Esophagus squamous epithelium (tissue), 5 donors: Measurements from ENCODE around the gene GPATCH11. TPM values are rescaled to one million over a fixed set of nuclear protein-coding genes. Genes with fewer than 3 reads are reported as not detected.

ENCODE experiments used
- DNase-seq: peaks from one replicate; lab custom pipeline; 2025; lab: John Stamatoyannopoulos, UW
- H3K27ac ChIP-seq, 4 donors: fragments of 200-600 bp; sonication (generic); one replicate each; pipeline ENCODE4 v1.5.1; 2016 to 2019; ENCODE audit warnings: mild to moderate bottlenecking in 1 of 4
- H3K27me3 ChIP-seq, 4 donors: fragments of 200-600 bp; sonication (generic); 1 replicate in 3 of 4; 2 replicates in 1 of 4; pipeline versions ENCODE4 v1.5.1 to v1.6.0; 2017 to 2021; ENCODE audit warnings: antibody characterized with exemption in 1 of 4
- H3K36me3 ChIP-seq, 3 donors: fragments of 200-600 bp; sonication (generic); one replicate each; pipeline ENCODE4 v1.5.1; 2016 to 2019
- H3K4me1 ChIP-seq, 3 donors: fragments of 200-600 bp; sonication (generic); one replicate each; pipeline ENCODE4 v1.5.1; 2017 to 2019
- H3K4me3 ChIP-seq, 4 donors: fragments of 200-600 bp; sonication (generic); 1 replicate in 3 of 4; 2 replicates in 1 of 4; pipeline ENCODE4 v1.5.1; 2016 to 2019; ENCODE audit warnings: mild to moderate bottlenecking in 2 of 4, moderate library complexity in 1 of 4
- H3K9me3 ChIP-seq, 3 donors: fragments of 200-600 bp; sonication (generic); one replicate each; pipeline ENCODE4 v1.5.1; 2016 to 2019
- POLR2A ChIP-seq, 4 donors: fragments of 450-650 bp; IDR thresholded peaks; one replicate each; pipeline ENCODE4 v1.6.1; 2017; ENCODE audit warnings: antibody characterized with exemption in 4 of 4, mild to moderate bottlenecking in 4 of 4, moderate library complexity in 3 of 4
- WGBS, 2 donors: methylation state at CpG; one replicate each; pipeline ENCODE4 v1.1.5; 2018; 5-methylcytosine and 5-hydroxymethylcytosine counted together
- intact Hi-C: fragments of 100-400 bp; cut with DNase I; formaldehyde crosslinking; loops from one replicate; pipeline ENCODE4 v1.15.0; 2022
- total RNA-seq, 4 donors: library from RNA; depleted of rRNA; stranded (reverse); fragments of >200 nt; gene quantifications; one replicate each; pipeline ENCODE4 v1.1.0, GENCODE V29; 2016
- TF ChIP-seq, protein P1 (sequence below), 6 experiments: fragments of 450-650 bp in 4 of 6; fragments of 200-600 bp in 2 of 6; sonication (generic) in 2 of 6; IDR thresholded peaks; one replicate each; pipeline ENCODE4 v1.5.1; 2016 to 2019; ENCODE audit warnings: antibody characterized with exemption in 6 of 6, mild to moderate bottlenecking in 4 of 6, moderate library complexity in 4 of 6
- donor health status: DM: yes; HTN: yes; CAD: no.

Gene GPATCH11
- total RNA-seq, 4 donors from 2014 or later: 2.7 to 6.8 (median 5.9) TPM

DNA sequence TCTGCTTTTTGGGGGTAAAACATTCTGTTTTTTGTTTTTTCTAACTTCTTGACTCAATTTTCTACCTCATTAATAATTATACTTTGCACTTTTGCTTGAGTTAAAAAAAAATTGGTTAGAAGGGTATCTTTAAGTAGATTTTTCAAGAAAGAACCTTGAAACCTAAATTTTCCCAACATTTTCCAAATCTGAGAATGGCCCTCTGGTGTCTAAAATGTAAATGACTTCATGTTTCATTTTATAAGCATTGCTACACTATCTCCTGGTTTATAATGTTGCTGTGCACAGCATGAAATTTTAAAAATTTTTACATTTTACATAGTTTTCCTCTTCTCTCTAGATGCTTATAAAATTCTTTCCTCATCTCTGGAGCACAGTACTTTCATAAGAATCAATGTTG lies 58.2 kb downstream of the GPATCH11 start:
- no peaks in the 10 kb centered on the region for H3K9me3 ChIP-seq
- DNase-seq: no peak
- H3K27ac ChIP-seq: no peak overlapping the region
- intact Hi-C loops: no loop called here
- no peak for TF ChIP-seq POLR2A (IDR thresholded peaks at IDR 0.05)
- TF ChIP-seq, protein P1, sequence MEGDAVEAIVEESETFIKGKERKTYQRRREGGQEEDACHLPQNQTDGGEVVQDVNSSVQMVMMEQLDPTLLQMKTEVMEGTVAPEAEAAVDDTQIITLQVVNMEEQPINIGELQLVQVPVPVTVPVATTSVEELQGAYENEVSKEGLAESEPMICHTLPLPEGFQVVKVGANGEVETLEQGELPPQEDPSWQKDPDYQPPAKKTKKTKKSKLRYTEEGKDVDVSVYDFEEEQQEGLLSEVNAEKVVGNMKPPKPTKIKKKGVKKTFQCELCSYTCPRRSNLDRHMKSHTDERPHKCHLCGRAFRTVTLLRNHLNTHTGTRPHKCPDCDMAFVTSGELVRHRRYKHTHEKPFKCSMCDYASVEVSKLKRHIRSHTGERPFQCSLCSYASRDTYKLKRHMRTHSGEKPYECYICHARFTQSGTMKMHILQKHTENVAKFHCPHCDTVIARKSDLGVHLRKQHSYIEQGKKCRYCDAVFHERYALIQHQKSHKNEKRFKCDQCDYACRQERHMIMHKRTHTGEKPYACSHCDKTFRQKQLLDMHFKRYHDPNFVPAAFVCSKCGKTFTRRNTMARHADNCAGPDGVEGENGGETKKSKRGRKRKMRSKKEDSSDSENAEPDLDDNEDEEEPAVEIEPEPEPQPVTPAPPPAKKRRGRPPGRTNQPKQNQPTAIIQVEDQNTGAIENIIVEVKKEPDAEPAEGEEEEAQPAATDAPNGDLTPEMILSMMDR (IDR thresholded peaks at IDR 0.05): no peak
- H3K36me3 ChIP-seq: peaks cover 0 to 99% (median 24%) of the 10 kb centered on the region in 3 donors
- no peak overlapping the region for H3K4me3 ChIP-seq
- no peaks in the 10 kb centered on the region for H3K27me3 ChIP-seq
- H3K4me1 ChIP-seq: no peaks in the 10 kb centered on the region

DNA sequence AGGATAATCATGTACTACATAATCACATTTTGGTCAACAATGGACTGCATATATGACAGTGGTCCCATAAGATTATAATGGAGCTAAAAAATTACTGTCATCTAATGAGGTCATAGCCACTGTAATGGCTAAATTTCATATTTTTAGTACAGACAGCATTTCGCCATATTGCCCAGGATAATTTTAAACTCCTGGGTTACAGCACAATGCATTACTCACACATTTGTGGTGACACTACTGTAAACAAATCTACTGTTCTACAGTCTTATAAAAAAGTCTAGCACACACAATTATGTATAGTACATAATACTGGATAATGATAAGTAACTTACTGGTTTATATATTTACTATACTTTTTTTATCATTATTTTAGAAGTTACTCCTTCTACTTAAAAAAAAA lies 59.7 kb downstream of the GPATCH11 start:
- no peak for TF ChIP-seq POLR2A (IDR thresholded peaks at IDR 0.05)
- TF ChIP-seq, protein P1 (IDR thresholded peaks at IDR 0.05): no peak
- Histone ChIP-seq H3K4me3 (no peak overlapping the region), H3K36me3 (peaks cover 0 to 99% (median 18%) of the 10 kb centered on the region in 3 donors), H3K27ac (no peak overlapping the region), H3K27me3 (no peaks in the 10 kb centered on the region), H3K4me1 (peaks cover 0 to 10% (median 0%) of the 10 kb centered on the region in 3 donors), H3K9me3 (no peaks in the 10 kb centered on the region)
- 89 to 94% methylated on average over 1 of the region's 1 CpG for WGBS, 2 donors
- DNase-seq: no peak
- intact Hi-C loops: no loop called here

GRCh38 chr2:37146062-37146461 lies 61.7 kb downstream of the GPATCH11 start:
- Histone ChIP-seq H3K4me3 (no peak overlapping the region), H3K4me1 (peaks cover 0 to 24% (median 0%) of the 10 kb centered on the region in 3 donors), H3K27ac (no peak overlapping the region), H3K27me3 (no peaks in the 10 kb centered on the region), H3K36me3 (peaks cover 0 to 78% (median 13%) of the 10 kb centered on the region in 3 donors), H3K9me3 (no peaks in the 10 kb centered on the region)
- intact Hi-C loops: no loop called here
- TF ChIP-seq POLR2A (IDR thresholded peaks at IDR 0.05): no peak
- TF ChIP-seq, protein P1 (IDR thresholded peaks at IDR 0.05): no peak
- no peak for DNase-seq
- 94 to 97% methylated on average over 2 of the region's 2 CpGs for WGBS, 2 donors

DNA sequence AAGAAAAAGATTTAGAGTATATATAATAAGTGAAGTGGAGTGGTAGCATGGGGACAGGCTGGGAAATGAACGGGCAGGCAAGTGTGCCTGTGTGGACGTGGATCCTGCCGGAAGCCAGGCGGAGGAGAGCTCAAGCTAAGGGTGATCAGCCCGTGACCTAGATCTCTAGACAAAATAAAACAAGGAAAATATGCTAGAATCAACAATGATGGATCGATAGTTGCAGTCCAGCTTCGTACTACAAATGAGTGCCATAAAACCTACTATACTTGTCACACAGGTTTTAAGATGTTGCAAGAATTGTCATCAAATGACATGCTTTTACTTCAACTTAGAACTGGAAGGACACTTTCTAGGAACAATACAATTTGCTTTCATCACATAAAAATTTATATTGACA lies 64.0 kb downstream of the GPATCH11 start:
- WGBS, 2 donors: 85 to 89% methylated on average over 7 of the region's 7 CpGs
- H3K27me3 ChIP-seq: no peaks in the 10 kb centered on the region
- TF ChIP-seq POLR2A (IDR thresholded peaks at IDR 0.05): no peak
- TF ChIP-seq, protein P1 (IDR thresholded peaks at IDR 0.05): no peak
- no peaks in the 10 kb centered on the region for H3K9me3 ChIP-seq
- H3K27ac ChIP-seq: no peak overlapping the region
- peaks cover 0 to 30% (median 0%) of the 10 kb centered on the region in 3 donors for H3K4me1 ChIP-seq
- intact Hi-C loops: no loop called here
- peaks cover 0 to 66% (median 13%) of the 10 kb centered on the region in 3 donors for H3K36me3 ChIP-seq
- no peak for DNase-seq
- H3K4me3 ChIP-seq: no peak overlapping the region

Other genes with a start within 250 kb of the GPATCH11 start
- gene STRN, start 118.0 kb upstream of the GPATCH11 start, total RNA-seq: 10 to 100 TPM; 24.8 to 38.4 (median 31.6) TPM
- 10 to 100 TPM; 15.8 to 34.5 (median 23.1) TPM for gene HEATR5B, start 146 bp upstream of the GPATCH11 start, total RNA-seq
- gene EIF2AK2, start 72.5 kb downstream of the GPATCH11 start, total RNA-seq: 10 to 100 TPM in 3 of 4 donors, 1 to 10 TPM in 1; 8.1 to 21.4 (median 16.7) TPM
- gene SULT6B1, start 104.2 kb downstream of the GPATCH11 start, total RNA-seq: not detected
- 10 to 100 TPM; 17.9 to 22.3 (median 20.3) TPM for gene CEBPZOS, start 112.0 kb downstream of the GPATCH11 start, total RNA-seq
- gene CEBPZ, start 147.1 kb downstream of the GPATCH11 start, total RNA-seq: 10 to 100 TPM; 13.9 to 47.5 (median 33.7) TPM
- gene NDUFAF7, start 147.1 kb downstream of the GPATCH11 start, total RNA-seq: 10 to 100 TPM in 1 of 4 donors, 1 to 10 TPM in 3; 8.3 to 12.6 (median 8.9) TPM
- gene PRKD3, start 240.3 kb downstream of the GPATCH11 start, total RNA-seq: 10 to 100 TPM in 3 of 4 donors, 1 to 10 TPM in 1; 7.4 to 25.9 (median 23.2) TPM